IMR-90 (cell line): ENCODE results near the gene KIAA0040.

ENCODE experiments used
- CHD1 ChIP-seq: IDR thresholded peaks from 2 replicates; pipeline ENCODE4 v1.6.1; 2012; ENCODE audit warnings: low read depth, low read length, improper control_type of control experiment
- CTCF ChIP-seq: conservative IDR thresholded peaks from 2 replicates; pipeline ENCODE4 v1.5.1; 2012; ENCODE audit warnings: mild to moderate bottlenecking, low read depth, low read length, improper control_type of control experiment
- POLR2A ChIP-seq: IDR thresholded peaks from 2 replicates; pipeline ENCODE4 v1.6.1; 2012; ENCODE audit warnings: mild to moderate bottlenecking, low read depth, low read length

- TF ChIP-seq CHD1: no peak
- TF ChIP-seq CTCF: no peak
- no peak for TF ChIP-seq POLR2A
Observed at GRCh38 chr1:175172503-175172902, 20.1 kb downstream of the KIAA0040 start.
